Measurements from ENCODE around the gene JAGN1. TPM values are rescaled to one million over a fixed set of nuclear protein-coding genes. Genes with fewer than 3 reads are reported as not detected.
A peak's percentile ranks its signal among the peaks of the same experiment; 100 is the strongest.

JAGN1 gene
- total RNA-seq, 2 donors from 2014 or later: 21.9 to 29.1 TPM

- H3K9ac ChIP-seq (ENCODE audit: extremely low read depth, low read length, poor library complexity, severe bottlenecking): peak overlapping the region; percentile 34
- peaks cover 10% of the 10 kb centered on the region for H3K27me3 ChIP-seq (ENCODE audit: control insufficient read depth, insufficient read depth, low read length, poor library complexity, severe bottlenecking)
- peaks cover 16% of the 10 kb centered on the region for H3K4me1 Mint-ChIP-seq
- no peaks in the 10 kb centered on the region for H3K4me1 ChIP-seq (ENCODE audit: control insufficient read depth, insufficient read depth, low read length)
- TF ChIP-seq, protein P1, sequence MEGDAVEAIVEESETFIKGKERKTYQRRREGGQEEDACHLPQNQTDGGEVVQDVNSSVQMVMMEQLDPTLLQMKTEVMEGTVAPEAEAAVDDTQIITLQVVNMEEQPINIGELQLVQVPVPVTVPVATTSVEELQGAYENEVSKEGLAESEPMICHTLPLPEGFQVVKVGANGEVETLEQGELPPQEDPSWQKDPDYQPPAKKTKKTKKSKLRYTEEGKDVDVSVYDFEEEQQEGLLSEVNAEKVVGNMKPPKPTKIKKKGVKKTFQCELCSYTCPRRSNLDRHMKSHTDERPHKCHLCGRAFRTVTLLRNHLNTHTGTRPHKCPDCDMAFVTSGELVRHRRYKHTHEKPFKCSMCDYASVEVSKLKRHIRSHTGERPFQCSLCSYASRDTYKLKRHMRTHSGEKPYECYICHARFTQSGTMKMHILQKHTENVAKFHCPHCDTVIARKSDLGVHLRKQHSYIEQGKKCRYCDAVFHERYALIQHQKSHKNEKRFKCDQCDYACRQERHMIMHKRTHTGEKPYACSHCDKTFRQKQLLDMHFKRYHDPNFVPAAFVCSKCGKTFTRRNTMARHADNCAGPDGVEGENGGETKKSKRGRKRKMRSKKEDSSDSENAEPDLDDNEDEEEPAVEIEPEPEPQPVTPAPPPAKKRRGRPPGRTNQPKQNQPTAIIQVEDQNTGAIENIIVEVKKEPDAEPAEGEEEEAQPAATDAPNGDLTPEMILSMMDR (conservative IDR thresholded peaks at IDR 0.05): peak; percentile 54
- H3K4me3 ChIP-seq (ENCODE audit: low read length): peak overlapping the region; percentile 77
- no peaks in the 10 kb centered on the region for H3K27me3 Mint-ChIP-seq (ENCODE audit: insufficient read depth)
- H3K4me3 Mint-ChIP-seq: peak overlapping the region; percentile 69
- no peaks in the 10 kb centered on the region for H3K36me3 Mint-ChIP-seq (ENCODE audit: low read depth)
- H3K27ac Mint-ChIP-seq: peak overlapping the region; percentile 68
- WGBS, 2 experiments (ENCODE audit: insufficient coverage in 1 of 2, insufficient read length in 1 of 2): 0 to 4% methylated on average over 28 to 99 of the region's 99 CpGs
- no peaks in the 10 kb centered on the region for H3K9me3 Mint-ChIP-seq
- peak overlapping the region; percentile 7 for H3K27ac ChIP-seq (ENCODE audit: low read depth, low read length)
- DNase-seq: peak; percentile 88
- H3K36me3 ChIP-seq (ENCODE audit: control insufficient read depth, insufficient read depth, low read length): no peaks in the 10 kb centered on the region
- H3K9me3 ChIP-seq (ENCODE audit: control insufficient read depth, low read length): no peaks in the 10 kb centered on the region
Observed at GRCh38 chr3:9915254-9916141, 25.1 kb downstream of the JAGN1 start.

GRCh38 chr3:9916346-9916733 is 25.9 kb downstream of the JAGN1 start:
- peak overlapping the region; percentile 78 for H3K4me3 ChIP-seq (ENCODE audit: low read length)
- DNase-seq: no peak
- WGBS, 2 experiments (ENCODE audit: insufficient coverage in 1 of 2, insufficient read length in 1 of 2): 82 to 91% methylated on average over 4 to 7 of the region's 7 CpGs
- TF ChIP-seq, protein P1 (conservative IDR thresholded peaks at IDR 0.05): no peak
- no peaks in the 10 kb centered on the region for H3K9me3 ChIP-seq (ENCODE audit: control insufficient read depth, low read length)
- H3K4me3 Mint-ChIP-seq: peak overlapping the region; percentile 69
- H3K27ac ChIP-seq (ENCODE audit: low read depth, low read length): peak overlapping the region; percentile 66
- peaks cover 10% of the 10 kb centered on the region for H3K27me3 ChIP-seq (ENCODE audit: control insufficient read depth, insufficient read depth, low read length, poor library complexity, severe bottlenecking)
- H3K36me3 ChIP-seq (ENCODE audit: control insufficient read depth, insufficient read depth, low read length): no peaks in the 10 kb centered on the region
- no peak overlapping the region for H3K9ac ChIP-seq (ENCODE audit: extremely low read depth, low read length, poor library complexity, severe bottlenecking)
- H3K27ac Mint-ChIP-seq: no peak overlapping the region
- H3K36me3 Mint-ChIP-seq (ENCODE audit: low read depth): no peaks in the 10 kb centered on the region
- peaks cover 16% of the 10 kb centered on the region for H3K4me1 Mint-ChIP-seq
- H3K4me1 ChIP-seq (ENCODE audit: control insufficient read depth, insufficient read depth, low read length): no peaks in the 10 kb centered on the region
- no peaks in the 10 kb centered on the region for H3K27me3 Mint-ChIP-seq (ENCODE audit: insufficient read depth)
- H3K9me3 Mint-ChIP-seq: no peaks in the 10 kb centered on the region

GRCh38 chr3:9916734-9917680 is 26.6 kb downstream of the JAGN1 start, which contains the start of gene IL17RC:
Gene IL17RC (plus strand): TSS chr3:9917098. CDS start chr3:9917316, 218 bp downstream.
- H3K36me3 Mint-ChIP-seq (ENCODE audit: low read depth): no peaks in the 10 kb centered on the region

More at GRCh38 chr3:9916734-9917680, 26.6 kb downstream of the JAGN1 start, which contains the start of gene IL17RC:
- Histone ChIP-seq H3K27me3 (ENCODE audit: control insufficient read depth, insufficient read depth, low read length, poor library complexity, severe bottlenecking) (peaks cover 10% of the 10 kb centered on the region), H3K9ac (ENCODE audit: extremely low read depth, low read length, poor library complexity, severe bottlenecking) (peak within 1 kb of the TSS; percentile 38), H3K4me3 (ENCODE audit: low read length) (peak within 1 kb of the TSS; percentile 78), H3K27ac (ENCODE audit: low read depth, low read length) (peak within 1 kb of the TSS; percentile 66), H3K36me3 (ENCODE audit: control insufficient read depth, insufficient read depth, low read length) (no peaks in the 10 kb centered on the region), H3K4me1 (ENCODE audit: control insufficient read depth, insufficient read depth, low read length) (no peaks in the 10 kb centered on the region), H3K9me3 (ENCODE audit: control insufficient read depth, low read length) (no peaks in the 10 kb centered on the region)
- TF ChIP-seq, protein P1 (conservative IDR thresholded peaks at IDR 0.05): no peak
- H3K4me1 Mint-ChIP-seq: peaks cover 16% of the 10 kb centered on the region
- peak within 1 kb of the TSS; percentile 69 for H3K4me3 Mint-ChIP-seq
- H3K9me3 Mint-ChIP-seq: no peaks in the 10 kb centered on the region
- no peaks in the 10 kb centered on the region for H3K27me3 Mint-ChIP-seq (ENCODE audit: insufficient read depth)
- WGBS, 2 experiments (ENCODE audit: insufficient coverage in 1 of 2, insufficient read length in 1 of 2): 37 to 64% methylated on average over 6 to 19 of the region's 19 CpGs
- H3K27ac Mint-ChIP-seq: peak within 1 kb of the TSS; percentile 68
- DNase-seq: peak; percentile 96

Data from endodermal cell (in vitro differentiated cells).